WERI-Rb-1 (cell line): Measurements from ENCODE around the gene MSX1.

ENCODE experiments used
- DNase-seq: peaks from one replicate; pipeline ENCODE4 v3.0.0-alpha.2; 2020
- H3K27ac ChIP-seq: fragments of 250-450 bp; sonication (Bioruptor Pico); 2 replicates; pipeline ENCODE4 v1.5.1; 2020; ENCODE audit warnings: mild to moderate bottlenecking, moderate library complexity
- H3K27me3 ChIP-seq: fragments of 250-450 bp; sonication (Bioruptor Pico); 2 replicates; pipeline ENCODE4 v1.5.1; 2021; ENCODE audit warnings: mild to moderate bottlenecking, low read depth, moderate library complexity; ENCODE audit not compliant: insufficient read depth, severe bottlenecking
- H3K36me3 ChIP-seq: fragments of 250-450 bp; sonication (Bioruptor Pico); 2 replicates; pipeline ENCODE4 v1.5.1; 2020; ENCODE audit warnings: mild to moderate bottlenecking, moderate library complexity
- H3K4me3 ChIP-seq: 2 replicates; pipeline ENCODE4 v1.5.1; 2011; ENCODE audit warnings: low read depth, mild to moderate bottlenecking, control low read depth, low read length
- H3K9me3 ChIP-seq: fragments of 250-450 bp; sonication (Bioruptor Pico); 2 replicates; pipeline ENCODE4 v1.5.1; 2021; ENCODE audit warnings: mild to moderate bottlenecking, moderate library complexity; ENCODE audit not compliant: severe bottlenecking
- TF ChIP-seq, protein P1 (sequence below): IDR thresholded peaks from 2 replicates; pipeline ENCODE4 v1.5.1; 2011; ENCODE audit warnings: low read depth, mild to moderate bottlenecking, control low read depth, inconsistent platforms, low read length

The MSX1 gene

DNA sequence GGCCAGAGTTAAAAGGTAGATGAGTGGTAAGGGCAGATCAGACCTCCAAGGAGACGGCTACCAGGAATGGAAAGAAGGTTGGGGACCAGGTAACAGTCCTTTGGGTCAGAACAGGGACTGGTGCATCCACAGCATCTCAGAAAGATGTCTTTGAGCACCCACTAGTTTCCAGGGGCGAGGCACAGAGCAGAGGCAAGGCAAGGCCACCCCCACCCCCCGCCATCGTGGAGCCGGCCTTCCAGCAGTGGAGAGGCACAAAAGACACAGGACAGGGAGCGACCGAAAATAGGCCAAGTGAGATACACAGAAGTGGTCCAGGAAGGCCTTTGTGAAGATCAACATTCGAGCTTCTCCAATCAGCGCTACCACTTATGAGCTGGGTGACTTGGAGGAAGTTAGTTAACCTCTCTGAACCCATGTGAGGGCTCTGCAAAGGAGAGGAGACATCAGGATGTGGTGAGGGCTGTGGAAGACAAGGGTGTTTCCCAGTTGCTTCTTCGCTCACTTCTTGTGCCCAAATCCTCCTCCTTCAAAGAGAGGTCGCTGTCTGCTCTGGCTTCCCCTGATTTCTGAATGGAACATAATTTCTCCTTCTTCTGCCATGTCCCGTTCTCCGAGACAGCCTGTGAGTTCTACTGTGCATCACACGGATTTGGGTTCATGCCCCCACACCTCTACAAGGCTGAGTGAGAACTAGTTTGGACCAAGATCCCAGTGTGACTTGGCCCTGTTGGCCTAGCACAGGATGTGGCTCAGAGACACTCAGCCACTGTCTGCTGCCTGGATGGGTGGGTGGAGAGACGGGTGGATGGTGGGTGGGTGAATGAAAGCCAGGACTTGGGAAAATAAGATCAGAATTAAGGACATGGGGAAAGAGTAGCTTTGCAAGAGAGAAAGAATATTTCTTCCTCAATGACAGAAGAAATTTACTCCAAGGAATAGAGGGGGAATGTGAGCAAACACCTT lies 16.7 kb upstream of the MSX1 start:
- TF ChIP-seq, protein P1, sequence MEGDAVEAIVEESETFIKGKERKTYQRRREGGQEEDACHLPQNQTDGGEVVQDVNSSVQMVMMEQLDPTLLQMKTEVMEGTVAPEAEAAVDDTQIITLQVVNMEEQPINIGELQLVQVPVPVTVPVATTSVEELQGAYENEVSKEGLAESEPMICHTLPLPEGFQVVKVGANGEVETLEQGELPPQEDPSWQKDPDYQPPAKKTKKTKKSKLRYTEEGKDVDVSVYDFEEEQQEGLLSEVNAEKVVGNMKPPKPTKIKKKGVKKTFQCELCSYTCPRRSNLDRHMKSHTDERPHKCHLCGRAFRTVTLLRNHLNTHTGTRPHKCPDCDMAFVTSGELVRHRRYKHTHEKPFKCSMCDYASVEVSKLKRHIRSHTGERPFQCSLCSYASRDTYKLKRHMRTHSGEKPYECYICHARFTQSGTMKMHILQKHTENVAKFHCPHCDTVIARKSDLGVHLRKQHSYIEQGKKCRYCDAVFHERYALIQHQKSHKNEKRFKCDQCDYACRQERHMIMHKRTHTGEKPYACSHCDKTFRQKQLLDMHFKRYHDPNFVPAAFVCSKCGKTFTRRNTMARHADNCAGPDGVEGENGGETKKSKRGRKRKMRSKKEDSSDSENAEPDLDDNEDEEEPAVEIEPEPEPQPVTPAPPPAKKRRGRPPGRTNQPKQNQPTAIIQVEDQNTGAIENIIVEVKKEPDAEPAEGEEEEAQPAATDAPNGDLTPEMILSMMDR = no peak
- no peaks in the 10 kb centered on the region for H3K27me3 ChIP-seq

DNA sequence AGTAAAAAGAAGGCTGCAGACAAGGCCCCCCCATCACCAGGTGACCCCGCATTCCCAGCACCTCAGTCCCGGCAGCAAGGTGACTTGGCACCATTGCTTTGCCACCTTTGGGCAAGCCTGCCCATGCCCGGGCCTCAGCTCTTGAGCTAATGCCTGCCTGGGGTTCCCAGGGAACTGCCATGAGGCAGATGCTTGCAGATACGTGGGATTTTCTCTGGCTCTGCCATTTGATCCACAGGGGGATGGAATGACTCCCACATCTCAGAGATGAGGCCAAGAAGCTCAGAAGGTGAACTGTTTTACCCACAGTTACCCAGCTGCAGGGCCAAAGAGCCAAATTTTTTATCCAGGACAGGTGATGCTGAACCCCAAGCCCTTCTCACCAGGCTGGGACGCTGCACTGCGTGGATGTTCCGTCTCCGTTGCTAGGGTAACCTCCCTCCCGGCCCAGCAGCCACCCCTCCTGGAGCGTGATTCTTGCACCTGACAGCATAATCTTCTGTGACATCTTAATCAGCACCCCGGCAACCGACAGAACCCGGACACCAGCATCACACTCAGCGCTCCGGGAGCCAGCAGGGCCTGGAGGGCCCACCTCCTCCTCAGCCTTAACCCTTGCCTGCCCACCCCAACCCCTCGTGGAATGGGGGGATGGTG lies 15.7 kb upstream of the MSX1 start:
- no peak for DNase-seq
- TF ChIP-seq, protein P1 = no peak
- Histone ChIP-seq H3K4me3 (no peak overlapping the region), H3K27me3 (no peaks in the 10 kb centered on the region), H3K9me3 (no peaks in the 10 kb centered on the region), H3K27ac (no peak overlapping the region), H3K36me3 (no peaks in the 10 kb centered on the region)

More for the DNA sequence above, 16.7 kb upstream of the MSX1 start:
- no peak for DNase-seq
- no peak overlapping the region for H3K27ac ChIP-seq
- no peak overlapping the region for H3K4me3 ChIP-seq
- no peaks in the 10 kb centered on the region for H3K9me3 ChIP-seq
- H3K36me3 ChIP-seq = no peaks in the 10 kb centered on the region

DNA sequence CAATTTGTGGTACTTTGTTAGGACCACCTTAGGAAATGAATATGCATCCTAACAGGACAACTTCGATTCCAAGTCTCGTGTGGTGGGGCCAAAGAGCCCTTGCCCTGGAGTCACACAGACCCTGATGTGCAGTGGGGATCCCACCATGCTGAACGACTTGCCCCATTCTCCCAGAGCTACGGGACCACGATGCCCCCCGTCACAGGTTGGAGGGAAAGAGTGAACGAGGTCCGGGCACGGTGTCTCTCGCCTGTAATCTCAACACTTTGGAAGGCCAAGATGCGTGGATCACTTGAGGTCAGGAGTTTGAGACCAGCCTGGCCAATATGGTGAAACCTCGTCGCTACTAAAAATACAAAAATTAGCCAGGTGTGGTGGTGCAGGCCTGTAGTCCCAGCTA lies 14.4 kb upstream of the MSX1 start:
- Histone ChIP-seq H3K36me3 (no peaks in the 10 kb centered on the region), H3K27me3 (no peaks in the 10 kb centered on the region), H3K9me3 (no peaks in the 10 kb centered on the region), H3K4me3 (no peak overlapping the region), H3K27ac (no peak overlapping the region)
- TF ChIP-seq, protein P1 = no peak
- no peak for DNase-seq

DNA sequence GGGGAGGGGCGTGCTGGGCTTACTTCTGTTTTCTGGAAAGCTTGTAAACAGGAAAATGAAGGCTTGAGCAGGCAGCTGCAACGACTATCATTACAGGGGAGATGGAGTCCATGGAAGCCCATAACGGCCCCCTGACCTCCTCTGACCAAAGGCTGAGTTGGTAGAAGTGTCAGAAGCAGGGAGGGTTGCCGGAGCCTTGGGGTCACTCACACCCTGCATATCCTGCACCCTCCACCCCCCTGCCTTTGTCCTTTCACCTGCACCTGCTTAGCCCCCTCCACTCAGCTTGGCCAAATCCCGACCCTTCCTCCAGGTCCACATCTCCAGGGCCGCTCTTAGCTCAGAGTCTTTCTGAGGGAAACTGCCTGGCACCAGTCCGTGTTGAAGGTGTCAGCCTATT lies 12.5 kb upstream of the MSX1 start:
- Histone ChIP-seq H3K27ac (no peak overlapping the region), H3K4me3 (no peak overlapping the region), H3K9me3 (no peaks in the 10 kb centered on the region), H3K27me3 (no peaks in the 10 kb centered on the region), H3K36me3 (no peaks in the 10 kb centered on the region)
- no peak for DNase-seq
- TF ChIP-seq, protein P1 = no peak

DNA sequence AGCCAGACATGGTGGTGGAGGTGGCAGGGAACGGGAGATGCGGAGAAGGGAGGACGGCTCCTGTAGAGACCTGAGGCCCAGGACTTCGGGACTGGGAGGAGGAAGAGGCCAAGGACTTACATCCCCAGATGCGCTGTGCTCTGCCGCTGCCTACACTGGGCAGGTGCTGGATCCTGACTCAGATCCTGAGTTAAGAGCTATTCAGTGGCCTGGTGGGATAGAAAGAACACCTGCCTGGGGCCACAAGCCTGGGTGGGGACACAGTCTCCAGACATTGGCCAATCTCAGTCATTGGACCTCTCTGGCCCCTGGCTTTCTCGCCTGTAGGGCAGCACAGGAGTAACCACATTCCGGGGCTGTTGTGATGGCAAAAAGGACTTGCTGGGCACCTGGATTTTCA lies 10.9 kb upstream of the MSX1 start:
- H3K9me3 ChIP-seq = no peaks in the 10 kb centered on the region
- DNase-seq = no peak
- TF ChIP-seq, protein P1 = no peak
- no peak overlapping the region for H3K27ac ChIP-seq
- H3K4me3 ChIP-seq = no peak overlapping the region
- H3K36me3 ChIP-seq = no peaks in the 10 kb centered on the region
- H3K27me3 ChIP-seq = no peaks in the 10 kb centered on the region
